HG03432 (cell line): ENCODE results near the gene ADD3.

Source experiments
- ATAC-seq: cut with Tn5 transposase; IDR thresholded peaks from one replicate; pipeline ENCODE4 v1.9.1; 2021; ENCODE audit warnings: mild to moderate bottlenecking, moderate library complexity; ENCODE audit not compliant: unreplicated experiment

Gene ADD3

DNA sequence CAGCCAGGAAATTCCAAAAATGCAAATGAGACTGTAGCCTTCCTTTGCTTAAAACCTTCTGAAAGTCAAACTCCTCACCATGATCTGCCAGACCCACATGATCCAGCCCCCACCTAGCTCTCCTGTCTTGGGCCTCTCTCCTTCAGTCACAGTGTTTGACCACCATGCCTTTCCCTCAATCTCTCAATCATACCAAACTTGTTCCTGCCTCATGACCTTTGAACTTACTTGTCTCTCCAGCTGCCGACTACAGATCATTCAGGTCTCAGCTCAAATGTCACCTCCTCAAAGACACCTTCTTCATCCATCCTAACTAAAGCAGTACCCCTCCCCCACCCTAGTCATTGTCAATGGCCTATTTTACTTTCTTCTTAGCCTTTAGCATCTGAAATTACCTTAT is 9.3 kb upstream of the ADD3 start:
- no peak for ATAC-seq

DNA sequence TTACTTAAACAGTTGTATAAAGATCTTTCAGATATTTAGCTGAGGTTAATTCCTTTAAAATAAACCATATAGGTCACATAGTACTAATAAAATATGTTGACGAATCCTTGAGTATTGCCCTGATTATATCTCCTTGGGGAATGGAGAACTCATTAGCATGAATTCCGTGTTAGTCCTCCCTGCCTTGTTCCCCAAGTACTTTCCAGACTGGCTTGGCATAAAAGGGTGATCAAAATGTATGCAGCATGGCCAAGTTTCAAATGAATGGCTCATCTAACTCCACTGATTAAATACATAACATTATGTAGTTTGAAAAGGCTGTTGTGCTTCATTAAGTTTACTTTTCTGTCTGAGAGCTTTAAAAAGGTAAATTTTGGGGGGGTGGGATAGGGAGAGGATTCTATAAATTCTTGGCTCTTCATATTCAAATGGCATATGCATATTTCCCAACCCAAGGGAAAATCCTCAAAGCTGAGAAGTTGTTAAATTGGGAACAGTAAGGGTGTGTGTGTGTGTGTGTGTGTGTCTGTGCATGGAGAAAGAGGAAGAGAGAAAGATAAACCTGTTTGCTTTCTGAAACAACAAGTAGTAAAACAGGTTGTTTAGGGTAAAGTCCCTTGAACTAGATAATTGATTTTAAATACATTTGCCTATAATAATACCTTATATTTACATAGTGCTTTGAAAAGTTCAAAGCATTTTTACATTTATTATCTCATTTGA is 4.8 kb upstream of the ADD3 start:
- no peak for ATAC-seq

DNA sequence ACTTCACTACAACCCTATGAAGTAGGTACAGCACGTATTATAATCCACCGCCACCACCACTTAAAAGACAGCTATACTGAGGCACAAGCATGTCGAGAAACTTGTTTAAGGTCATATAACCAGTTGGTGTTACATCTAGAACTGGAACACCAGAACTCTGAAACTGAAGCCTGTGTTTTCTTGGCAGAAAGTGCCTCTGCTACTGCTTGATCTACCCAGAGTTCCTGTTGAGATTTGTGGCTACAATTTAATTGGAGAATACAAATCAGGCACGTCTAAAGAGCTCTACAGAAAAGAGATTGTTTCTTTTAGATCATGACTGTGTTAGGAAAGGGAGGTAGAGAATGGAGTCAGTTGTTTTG is 4.3 kb upstream of the ADD3 start:
- ATAC-seq: no peak

- ATAC-seq: no peak
These were observed 2.1 kb upstream of the ADD3 start for GRCh38 chr10:110005719-110006118.

- no peak for ATAC-seq
These were observed 1.2 kb upstream of the ADD3 start for GRCh38 chr10:110006358-110007160.

GRCh38 chr10:110007161-110007700 is 553 bp upstream of the ADD3 start:
- peak; percentile 50 for ATAC-seq

DNA sequence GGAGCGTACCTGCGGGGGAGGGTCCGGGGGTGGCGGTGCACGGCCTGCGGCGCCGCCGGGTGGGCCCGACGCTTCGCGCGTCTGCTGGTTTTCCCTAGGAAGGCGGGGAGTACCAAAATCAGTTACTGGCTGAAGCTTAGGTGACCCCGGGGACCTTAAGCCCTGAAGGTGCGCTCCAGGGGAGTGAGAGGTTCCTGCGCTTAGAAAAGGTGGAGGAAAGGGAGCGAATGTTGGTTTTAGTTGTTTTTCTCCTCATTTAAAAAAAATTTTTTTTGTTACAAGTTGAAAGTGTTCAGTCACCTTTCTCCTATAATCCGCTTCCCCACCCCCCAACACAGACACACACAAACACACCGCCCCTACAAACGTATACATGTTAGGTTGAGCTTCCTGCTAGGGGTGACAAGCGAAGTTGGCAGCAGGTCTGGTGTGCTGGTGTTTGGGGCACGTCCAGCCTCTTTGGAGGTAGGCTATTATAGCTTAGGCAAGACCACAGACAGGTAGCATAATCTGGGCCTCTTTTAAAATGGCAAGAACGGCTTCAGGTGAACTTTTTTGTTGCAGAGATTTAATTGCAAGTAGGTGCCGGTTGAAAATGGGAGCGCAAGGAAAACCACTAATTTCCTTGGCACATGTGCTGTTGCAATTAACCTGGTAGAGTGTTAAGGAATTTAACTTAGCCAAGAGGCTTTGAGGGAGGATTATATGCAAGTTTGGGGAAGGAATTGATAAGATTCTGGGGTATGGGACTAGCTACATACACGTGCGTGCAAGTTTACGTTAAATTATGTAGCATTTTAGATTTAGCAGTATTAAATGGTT is 945 bp downstream of the ADD3 start:
- peak; percentile 14 for ATAC-seq

DNA sequence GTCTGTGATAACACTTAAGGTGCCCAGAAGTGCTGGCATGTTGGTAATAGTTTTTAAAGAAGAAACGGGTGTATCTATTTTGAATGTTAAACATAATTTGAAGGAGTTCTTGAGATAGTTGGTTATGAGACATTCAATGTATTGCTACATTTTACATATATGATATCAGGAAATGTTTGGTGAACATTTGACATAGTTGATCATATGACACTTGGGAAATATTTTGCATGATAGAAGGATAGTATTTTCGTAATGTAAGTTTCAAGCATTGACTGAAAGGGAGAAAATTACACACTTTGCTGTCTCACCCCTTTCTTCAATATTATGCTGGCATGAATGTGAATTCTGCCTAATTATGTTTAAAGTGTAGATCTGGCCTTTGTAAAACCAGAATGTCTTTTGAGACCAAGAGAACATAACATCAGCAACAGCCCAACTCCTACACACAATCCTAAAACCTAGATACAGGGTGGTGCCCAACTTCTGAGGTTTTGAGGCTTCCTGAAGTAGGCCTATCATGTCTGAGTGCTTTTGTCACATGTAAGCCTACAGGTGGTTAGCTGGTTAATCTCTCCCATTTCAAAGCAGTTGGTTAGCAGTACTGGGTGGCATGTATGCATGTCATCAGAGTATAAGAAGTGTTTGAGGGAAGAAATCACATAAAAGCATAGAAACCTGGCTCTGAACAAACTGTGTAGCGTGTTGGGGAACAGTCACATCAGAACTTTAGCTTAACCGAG is 2.1 kb downstream of the ADD3 start:
- peak; percentile 25 for ATAC-seq

GRCh38 chr10:110010486-110011378 is 2.9 kb downstream of the ADD3 start:
- no peak for ATAC-seq

- no peak for ATAC-seq
These were observed 3.9 kb downstream of the ADD3 start for GRCh38 chr10:110011681-110012080.

- no peak for ATAC-seq
These were observed 6.0 kb downstream of the ADD3 start for GRCh38 chr10:110013630-110014293.

GRCh38 chr10:110016039-110016438 is 8.3 kb downstream of the ADD3 start:
- ATAC-seq: no peak

DNA sequence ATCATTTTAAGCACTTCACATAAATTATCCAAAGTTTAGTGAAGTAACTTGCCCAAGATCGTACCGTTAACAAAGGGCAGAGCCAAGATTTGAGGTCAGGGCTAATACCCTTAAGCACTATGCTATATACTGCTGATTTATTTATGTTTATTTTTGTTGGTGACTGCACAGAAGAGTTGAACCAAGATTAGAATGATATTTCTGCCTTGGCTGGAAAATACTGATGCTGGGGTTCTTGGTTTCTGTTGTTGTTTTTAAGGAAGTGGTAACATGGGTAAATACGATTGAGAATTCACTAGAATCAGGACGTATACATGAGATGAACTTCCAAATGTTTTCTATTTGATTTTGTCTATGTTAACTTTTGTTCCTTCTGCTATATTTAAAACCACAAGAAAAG is 9.3 kb downstream of the ADD3 start:
- ATAC-seq: no peak

- no peak for ATAC-seq
These were observed 10.1 kb downstream of the ADD3 start for GRCh38 chr10:110017907-110018306.

DNA sequence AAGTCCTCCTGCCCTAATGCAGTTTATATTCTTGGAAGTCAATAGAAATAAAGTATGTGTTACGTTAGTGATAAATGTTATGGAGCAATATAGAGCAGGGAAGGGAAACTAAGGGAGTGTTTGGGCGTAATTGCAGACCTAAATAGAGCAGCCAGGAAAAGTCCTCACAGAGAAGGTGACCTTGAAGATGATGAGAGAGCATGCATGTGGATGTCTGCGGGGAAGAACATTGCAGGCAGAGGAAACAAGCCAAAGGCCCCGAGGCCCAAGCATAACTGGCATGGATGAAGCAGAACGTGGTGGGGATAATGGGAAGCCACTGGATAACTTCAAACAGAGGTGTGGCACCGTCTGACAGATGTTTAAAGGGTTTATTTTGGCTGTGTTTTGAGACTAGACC is 12.5 kb downstream of the ADD3 start:
- ATAC-seq: no peak

GRCh38 chr10:110022716-110023504 is 15.1 kb downstream of the ADD3 start:
- ATAC-seq: no peak

- ATAC-seq: no peak
These were observed 16.1 kb downstream of the ADD3 start for GRCh38 chr10:110023785-110024465.

DNA sequence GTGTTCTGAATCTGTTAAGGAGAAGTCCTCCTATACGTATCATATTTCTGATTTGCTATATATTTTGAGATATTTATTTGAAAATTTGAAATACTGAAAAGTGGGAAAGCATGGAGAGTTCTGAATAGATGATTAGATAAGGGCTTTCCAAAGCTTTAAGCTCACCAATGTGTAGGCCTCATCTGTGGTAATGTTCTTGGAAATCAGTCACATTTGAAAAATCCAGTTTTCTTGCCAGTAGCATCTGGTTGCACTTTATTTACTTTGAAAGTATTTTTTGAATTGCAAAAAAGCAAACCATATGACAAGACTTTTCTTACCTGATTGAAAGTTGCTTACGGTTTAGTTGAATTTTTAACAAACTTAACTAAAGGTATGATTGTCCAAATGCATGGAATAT is 21.7 kb downstream of the ADD3 start:
- no peak for ATAC-seq
